Lung (tissue), 16 donors: ENCODE measurements around the gene PTDSS2. TPM values are rescaled to one million over a fixed set of nuclear protein-coding genes. Genes with fewer than 3 reads are reported as not detected.
"Not testable (repeated sequence)": the region's sequence is repeated elsewhere in the genome, so short reads cannot be mapped to it uniquely, and the experiment has no call there.

Experiments used
- ATAC-seq: fragments of 200-7000 bp; cut with Tn5 transposase; one replicate; pipeline ENCODE4 v1.9.1; 2020; ENCODE audit warnings: moderate number of reproducible peaks; ENCODE audit not compliant: insufficient read depth, low FRiP score
- DNase-seq, 3 donors: peaks; one replicate each; pipeline ENCODE4 v3.0.0-alpha.2; 2013 to 2017
- H3K27ac ChIP-seq, 2 donors: one replicate each; pipeline ENCODE4 v1.5.1; 2013; ENCODE audit warnings: mild to moderate bottlenecking in 2 of 2, moderate library complexity in 2 of 2, control low read depth in 1 of 2, inconsistent platforms in 1 of 2, low read depth in 1 of 2, low read length in 1 of 2
- H3K27me3 ChIP-seq, 3 donors: one replicate each; pipeline ENCODE4 v1.5.1; 2013; ENCODE audit warnings: low read length in 2 of 3; ENCODE audit not compliant: control insufficient read depth in 3 of 3, insufficient read depth in 3 of 3
- H3K36me3 ChIP-seq, 4 donors: one replicate each; pipeline ENCODE4 v1.5.1; 2013; ENCODE audit warnings: low read length in 4 of 4, mild to moderate bottlenecking in 1 of 4, moderate library complexity in 1 of 4; ENCODE audit not compliant: control insufficient read depth in 4 of 4, insufficient read depth in 4 of 4
- H3K4me1 ChIP-seq, 5 donors: one replicate each; pipeline ENCODE4 v1.5.1; 2013; ENCODE audit warnings: low read length in 5 of 5, mild to moderate bottlenecking in 2 of 5, moderate library complexity in 1 of 5; ENCODE audit not compliant: control insufficient read depth in 5 of 5, insufficient read depth in 5 of 5
- H3K4me3 ChIP-seq: one replicate; pipeline ENCODE4 v1.5.1; 2013; ENCODE audit warnings: mild to moderate bottlenecking, control low read depth, moderate library complexity
- H3K9ac ChIP-seq, 2 donors: one replicate each; pipeline ENCODE4 v1.5.1; 2013; ENCODE audit warnings: low read length in 2 of 2, control low read depth in 1 of 2; ENCODE audit not compliant: insufficient read depth in 1 of 2
- H3K9me3 ChIP-seq, 4 donors: one replicate each; pipeline ENCODE4 v1.5.1; 2013; ENCODE audit warnings: low read length in 3 of 4, mild to moderate bottlenecking in 1 of 4, moderate library complexity in 1 of 4; ENCODE audit not compliant: control insufficient read depth in 4 of 4, insufficient read depth in 3 of 4
- WGBS, 2 donors: extraction: QIAGEN DNeasy Blood & Tissue Kit; methylation state at CpG; one replicate each; pipeline ENCODE4 v1.1.7; 2013; 5-methylcytosine and 5-hydroxymethylcytosine counted together
- long read RNA-seq, 5 donors: transcript quantifications; one replicate each; lab custom pipeline, GENCODE V29; 2026
- polyA plus RNA-seq, 2 donors: library from polyadenylated mRNA; stranded (reverse); fragments of 200-250 nt; gene quantifications; one replicate each; pipeline ENCODE4 v1.2.1, GENCODE V29; 2013
- total RNA-seq, 2 donors: library from RNA; depleted of rRNA in 1 of 2; stranded (reverse); fragments of >200 nt in 1 of 2; gene quantifications; one replicate each; pipeline ENCODE4 v1.2.1, GENCODE V29; 2014 to 2021
- TF ChIP-seq, protein P1 (sequence below): IDR thresholded peaks from 2 replicates; pipeline ENCODE4 v1.5.1; 2012; ENCODE audit warnings: mild to moderate bottlenecking; ENCODE audit errors: control extremely low read depth, extremely low read depth
- donor health status: control.
- donor health status: control.
- donor health status: Bipolar disorder and iron deficiency.
- donor health status: healthy.
- donor health status: DM: yes; HTN: yes; CAD: no.

PTDSS2 gene
- total RNA-seq (10 to 100 TPM; 26.8 to 29.4 TPM), polyA plus RNA-seq (10 to 100 TPM; 20.4 to 36.5 TPM)
- long read RNA-seq, donor 1, transcript PTDSS2-201 (12 exons, 2,445 nt), result major isoform, 6 of 7 reads
- long read RNA-seq, donor 1, partial matches to known transcripts, result 0 of 7 reads
- long read RNA-seq, donor 1, other reads (novel, unspliced or antisense), result 0 of 7 reads
- long read RNA-seq, donor 2, result 0 reads
- long read RNA-seq, donor 3, partial matches to known transcripts, result 0 of 2 reads
- long read RNA-seq, donor 3, other reads (novel, unspliced or antisense), result 0 of 2 reads
- long read RNA-seq, donor 4, partial matches to known transcripts, result 0 of 1 reads
- long read RNA-seq, donor 4, other reads (novel, unspliced or antisense), result 0 of 1 reads
- long read RNA-seq, donor 5, transcript PTDSS2-201 (12 exons, 2,445 nt), result major isoform, 6 of 77 reads
- long read RNA-seq, donor 5, partial matches to known transcripts, result 71 of 77 reads
- long read RNA-seq, donor 5, other reads (novel, unspliced or antisense), result 0 of 77 reads

DNA sequence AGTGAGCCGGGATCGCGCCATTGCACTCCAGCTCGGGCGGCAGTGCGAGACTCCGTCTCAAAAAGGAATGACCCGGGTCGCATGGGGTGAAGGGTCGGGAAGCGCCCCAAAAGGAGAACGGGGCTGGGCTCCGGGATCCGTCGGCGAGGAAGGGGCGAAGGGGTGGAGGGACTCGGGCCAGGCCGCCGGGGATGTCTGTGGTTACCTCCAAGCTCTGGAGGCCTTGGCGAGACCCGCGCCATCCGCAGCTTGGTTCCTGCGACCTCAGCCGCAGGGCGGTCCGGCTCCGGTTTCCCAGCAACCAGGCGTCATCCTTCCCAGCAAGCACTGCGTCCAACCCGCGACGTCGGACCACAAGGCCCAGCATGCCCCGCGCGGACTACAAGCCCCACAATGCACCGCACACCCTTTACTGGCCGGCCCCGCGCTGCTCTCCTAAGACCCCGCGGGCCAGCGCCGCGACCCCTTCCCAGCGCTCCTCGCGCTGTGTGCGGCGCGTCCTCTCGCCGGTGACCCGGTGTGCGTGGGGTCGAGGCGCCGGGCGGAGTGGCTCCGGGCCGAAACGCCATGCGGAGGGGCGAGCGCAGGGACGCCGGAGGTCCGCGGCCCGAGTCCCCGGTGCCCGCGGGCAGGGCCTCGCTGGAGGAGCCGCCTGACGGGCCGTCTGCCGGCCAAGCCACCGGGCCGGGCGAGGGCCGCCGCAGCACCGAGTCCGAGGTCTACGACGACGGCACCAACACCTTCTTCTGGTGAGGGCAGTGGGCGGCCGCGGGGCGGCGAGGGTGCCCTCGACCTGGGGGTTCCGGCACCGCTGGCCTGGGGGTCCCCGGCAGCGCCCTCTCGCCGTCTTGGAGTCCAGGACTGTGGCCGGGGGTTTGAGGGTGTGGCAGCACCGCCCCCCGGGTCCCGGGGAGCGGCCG, at the start of gene PTDSS2:
Gene PTDSS2, plus strand, starts transcription at position 391 of the 920 bp plus-strand sequence. Its CDS starts 177 bp downstream, at position 568.
- H3K9ac ChIP-seq, result peak within 1 kb of the TSS; percentile 61 to 73
- 1% methylated on average over 96 to 108 of the region's 108 CpGs for WGBS, 2 donors
- peak within 1 kb of the TSS; percentile 88 for H3K4me3 ChIP-seq
- DNase-seq, result peak; percentile 97 to 98 (median 97)
- ATAC-seq, result peak; percentile 84
- peak within 1 kb of the TSS; percentile 78 to 89 for H3K27ac ChIP-seq
- peaks cover 0 to 17% (median 10%) of the 10 kb centered on the region in 4 donors for H3K36me3 ChIP-seq
- peaks cover 0 to 21% (median 7%) of the 10 kb centered on the region in 5 donors for H3K4me1 ChIP-seq
- TF ChIP-seq, protein P1, sequence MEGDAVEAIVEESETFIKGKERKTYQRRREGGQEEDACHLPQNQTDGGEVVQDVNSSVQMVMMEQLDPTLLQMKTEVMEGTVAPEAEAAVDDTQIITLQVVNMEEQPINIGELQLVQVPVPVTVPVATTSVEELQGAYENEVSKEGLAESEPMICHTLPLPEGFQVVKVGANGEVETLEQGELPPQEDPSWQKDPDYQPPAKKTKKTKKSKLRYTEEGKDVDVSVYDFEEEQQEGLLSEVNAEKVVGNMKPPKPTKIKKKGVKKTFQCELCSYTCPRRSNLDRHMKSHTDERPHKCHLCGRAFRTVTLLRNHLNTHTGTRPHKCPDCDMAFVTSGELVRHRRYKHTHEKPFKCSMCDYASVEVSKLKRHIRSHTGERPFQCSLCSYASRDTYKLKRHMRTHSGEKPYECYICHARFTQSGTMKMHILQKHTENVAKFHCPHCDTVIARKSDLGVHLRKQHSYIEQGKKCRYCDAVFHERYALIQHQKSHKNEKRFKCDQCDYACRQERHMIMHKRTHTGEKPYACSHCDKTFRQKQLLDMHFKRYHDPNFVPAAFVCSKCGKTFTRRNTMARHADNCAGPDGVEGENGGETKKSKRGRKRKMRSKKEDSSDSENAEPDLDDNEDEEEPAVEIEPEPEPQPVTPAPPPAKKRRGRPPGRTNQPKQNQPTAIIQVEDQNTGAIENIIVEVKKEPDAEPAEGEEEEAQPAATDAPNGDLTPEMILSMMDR, result no peak
- no peaks in the 10 kb centered on the region for H3K9me3 ChIP-seq
- no peaks in the 10 kb centered on the region for H3K27me3 ChIP-seq

DNA sequence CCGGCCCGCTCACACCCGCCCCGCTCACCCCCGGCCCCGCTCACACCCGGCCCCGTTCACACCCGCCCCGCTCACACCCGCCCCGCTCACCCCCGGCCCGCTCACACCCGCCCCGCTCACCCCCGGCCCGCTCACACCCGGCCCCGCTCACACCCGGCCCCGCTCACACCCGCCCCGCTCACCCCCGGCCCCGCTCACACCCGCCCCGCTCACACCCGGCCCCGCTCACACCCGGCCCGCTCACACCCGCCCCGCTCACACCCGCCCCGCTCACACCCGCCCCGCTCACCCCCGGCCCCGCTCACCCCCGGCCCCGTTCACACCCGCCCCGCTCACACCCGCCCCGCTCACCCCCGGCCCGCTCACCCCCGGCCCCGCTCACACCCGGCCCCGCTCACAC, 48.9 kb upstream of the PTDSS2 start:
- H3K27me3 ChIP-seq, H3K4me3 ChIP-seq, H3K9me3 ChIP-seq, H3K27ac ChIP-seq, DNase-seq, H3K4me1 ChIP-seq, H3K9ac ChIP-seq, ATAC-seq: not testable (repeated sequence)
- WGBS, 2 donors, result 98% methylated on average over 12 of the region's 52 CpGs; no CpG with 5 or more reads in 1 of the 2 donors
- peaks cover 0 to 15% (median 0%) of the 10 kb centered on the region in 4 donors for H3K36me3 ChIP-seq

DNA sequence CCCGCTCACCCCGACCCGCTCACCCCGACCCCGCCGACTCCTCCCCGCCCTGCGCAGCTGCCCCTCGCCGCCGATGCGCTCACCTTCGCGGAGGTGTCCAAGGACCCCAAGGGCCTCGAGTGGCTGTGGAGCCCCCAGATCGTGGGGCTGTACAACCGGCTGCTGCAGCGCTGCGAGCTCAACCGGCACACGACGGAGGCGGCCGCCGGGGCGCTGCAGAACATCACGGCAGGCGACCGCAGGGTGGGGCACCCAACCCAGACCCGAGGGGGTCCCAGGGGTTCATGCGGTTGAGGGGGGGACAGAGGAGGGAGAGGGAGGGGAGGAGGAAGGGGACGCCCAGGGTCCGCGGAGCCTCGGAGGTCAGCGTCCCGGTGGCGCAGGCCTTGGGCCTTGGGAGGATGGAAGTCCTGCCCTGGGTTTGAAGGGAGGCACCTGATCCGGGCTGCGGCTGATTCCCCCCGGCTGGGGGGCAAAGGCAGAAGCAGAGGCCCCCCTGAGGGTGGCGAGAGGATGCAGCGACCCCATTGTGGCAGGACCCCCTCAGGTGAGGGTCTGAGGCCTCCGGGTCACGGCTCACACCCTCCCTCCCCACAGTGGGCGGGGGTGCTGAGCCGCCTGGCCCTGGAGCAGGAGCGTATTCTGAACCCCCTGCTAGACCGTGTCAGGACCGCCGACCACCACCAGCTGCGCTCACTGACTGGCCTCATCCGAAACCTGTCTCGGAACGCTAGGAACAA, 46.9 kb upstream of the PTDSS2 start:
- Histone ChIP-seq H3K4me3 (no peak overlapping the region), H3K4me1 (peaks cover 0 to 9% (median 0%) of the 10 kb centered on the region in 5 donors), H3K27ac (no peak overlapping the region), H3K9ac (no peak overlapping the region), H3K27me3 (no peaks in the 10 kb centered on the region), H3K36me3 (peaks cover 0 to 9% (median 0%) of the 10 kb centered on the region in 4 donors), H3K9me3 (no peaks in the 10 kb centered on the region)
- TF ChIP-seq, protein P1, result no peak
- no peak for ATAC-seq
- no peak for DNase-seq
- WGBS, 2 donors, result 58 to 83% methylated on average over 51 to 55 of the region's 55 CpGs
